Right cardiac atrium (tissue), 5 donors: ENCODE measurements around the gene CRYBA2. TPM values are rescaled to one million over a fixed set of nuclear protein-coding genes. Genes with fewer than 3 reads are reported as not detected.
A peak's percentile ranks its signal among the peaks of the same experiment; 100 is the strongest.

Experiments
- ATAC-seq, 2 donors: fragments of 200-7000 bp; cut with Tn5 transposase; one replicate each; pipeline versions ENCODE4 v1.8.0 to v1.9.1; 2020; ENCODE audit warnings: moderate library complexity in 2 of 2, mild to moderate bottlenecking in 1 of 2
- DNase-seq, 3 donors: peaks; one replicate each; pipeline ENCODE4 v3.0.0-alpha.2; 2020
- H3K27ac ChIP-seq: one replicate; pipeline ENCODE4 v1.5.1; 2013; ENCODE audit warnings: mild to moderate bottlenecking, low read length, control low read depth, moderate library complexity
- H3K27me3 ChIP-seq: one replicate; pipeline ENCODE4 v1.6.1; 2013; ENCODE audit not compliant: control insufficient read depth, insufficient read depth
- H3K4me1 ChIP-seq: one replicate; pipeline ENCODE4 v1.6.1; 2013; ENCODE audit warnings: low read length; ENCODE audit not compliant: control insufficient read depth, insufficient read depth
- H3K4me3 ChIP-seq: one replicate; pipeline ENCODE4 v1.5.1; 2013; ENCODE audit warnings: low read length, control low read depth
- H3K9me3 ChIP-seq: one replicate; pipeline ENCODE4 v1.6.1; 2013; ENCODE audit warnings: low read length; ENCODE audit not compliant: control insufficient read depth
- WGBS: extraction: QIAGEN DNeasy Blood & Tissue Kit; methylation state at CpG from one replicate; pipeline ENCODE4 v1.1.7; 2013; 5-methylcytosine and 5-hydroxymethylcytosine counted together
- intact Hi-C, 4 donors: fragments of 100-400 bp; cut with DNase I; formaldehyde crosslinking; loops; one replicate each; pipeline versions ENCODE4 v1.11.0 to v1.14.0; 2022 to 2023
- long read RNA-seq, 4 donors: library from polyadenylated mRNA; unstranded; transcript quantifications; one replicate each; pipeline ENCODE4 v2.0.0, GENCODE V29; 2020 to 2021
- polyA plus RNA-seq: library from polyadenylated mRNA; stranded (reverse); fragments of 200-250 nt; gene quantifications from one replicate; pipeline ENCODE4 v1.2.3, GENCODE V29; 2013
- total RNA-seq, 4 donors: library from RNA; stranded (reverse); fragmentation: NEBNext Ultra II Directional; extraction: Animal tissue kit (Norgen Biotek cat#: 25700); gene quantifications; one replicate each; pipeline ENCODE4 v1.2.1, GENCODE V29; 2021
- donor health status: healthy with polysubstance abuse.
- donor health status: DM: no; HTN: yes; CAD: no.
- donor health status: DM: no; HTN: no; CAD: no.
- donor health status: DM: no; HTN: yes; CAD: no; lungs with severe emphysema.
- donor health status: DM: yes; HTN: yes; CAD: no.

The CRYBA2 gene
- not detected for total RNA-seq
- polyA plus RNA-seq = not detected
- long read RNA-seq, donor 1 = 0 reads
- long read RNA-seq, donor 2 = 0 reads
- long read RNA-seq, donor 3 = 0 reads
- long read RNA-seq, donor 4 = 0 reads

GRCh38 chr2:218993345-218994315, at the start of gene CRYBA2:
Gene CRYBA2, minus strand, starts transcription at chr2:218993422. Its CDS starts 246 bp downstream, at chr2:218993176.
- intact Hi-C loops = no loop called here
- ATAC-seq (peak; percentile 10 to 22), DNase-seq (no peak)
- no peak within 1 kb of the TSS for H3K27ac ChIP-seq
- H3K4me3 ChIP-seq = peak within 1 kb of the TSS; percentile 43
- 1% methylated on average over 88 of the region's 88 CpGs for WGBS
- H3K27me3 ChIP-seq = no peaks in the 10 kb centered on the region
- H3K4me1 ChIP-seq = no peaks in the 10 kb centered on the region
- H3K9me3 ChIP-seq = no peaks in the 10 kb centered on the region

GRCh38 chr2:219042750-219043149, 49.5 kb upstream of the CRYBA2 start:
- Histone ChIP-seq H3K4me1 (peaks cover 2% of the 10 kb centered on the region), H3K4me3 (no peak overlapping the region), H3K27ac (no peak overlapping the region), H3K27me3 (no peaks in the 10 kb centered on the region), H3K9me3 (no peaks in the 10 kb centered on the region)
- intact Hi-C loops = no loop called here
- 74% methylated on average over 2 of the region's 2 CpGs for WGBS
- DNase-seq = no peak
- no peak for ATAC-seq

- WGBS = 74% methylated on average over 4 of the region's 4 CpGs
- Histone ChIP-seq H3K4me3 (no peak overlapping the region), H3K9me3 (no peaks in the 10 kb centered on the region), H3K4me1 (peaks cover 2% of the 10 kb centered on the region), H3K27ac (no peak overlapping the region), H3K27me3 (no peaks in the 10 kb centered on the region)
- ATAC-seq (no peak), DNase-seq (no peak)
- intact Hi-C loops = no loop called here
These were observed 48.9 kb upstream of the CRYBA2 start for GRCh38 chr2:219042157-219042556.

GRCh38 chr2:219041252-219041651, 48.0 kb upstream of the CRYBA2 start, which contains the start of gene CFAP65:
Gene CFAP65, minus strand, starts transcription at chr2:219041516. Its CDS starts 2,468 bp downstream, at chr2:219039048.
- Histone ChIP-seq H3K27ac (no peak within 1 kb of the TSS), H3K4me3 (peak within 1 kb of the TSS; percentile 22), H3K9me3 (no peaks in the 10 kb centered on the region), H3K27me3 (no peaks in the 10 kb centered on the region), H3K4me1 (peaks cover 2% of the 10 kb centered on the region)
- intact Hi-C loops = no loop called here
- WGBS = under 1% methylated on average over 21 of the region's 21 CpGs
- DNase-seq = peak in 1 of 3 donors; percentile 66
- ATAC-seq = peak in 1 of 2 donors; percentile 80

GRCh38 chr2:219038600-219038999, 45.4 kb upstream of the CRYBA2 start:
- intact Hi-C loops = no loop called here
- DNase-seq = no peak
- no peak overlapping the region for H3K27ac ChIP-seq
- H3K27me3 ChIP-seq = no peaks in the 10 kb centered on the region
- no peak overlapping the region for H3K4me3 ChIP-seq
- WGBS = 9% methylated on average over 1 of the region's 1 CpG
- ATAC-seq = no peak
- no peaks in the 10 kb centered on the region for H3K9me3 ChIP-seq
- H3K4me1 ChIP-seq = peaks cover 2% of the 10 kb centered on the region

GRCh38 chr2:219037783-219038499, 44.7 kb upstream of the CRYBA2 start:
- WGBS = 62% methylated on average over 8 of the region's 8 CpGs
- Histone ChIP-seq H3K4me1 (peaks cover 2% of the 10 kb centered on the region), H3K4me3 (no peak overlapping the region), H3K27me3 (no peaks in the 10 kb centered on the region), H3K9me3 (no peaks in the 10 kb centered on the region), H3K27ac (no peak overlapping the region)
- intact Hi-C loops = no loop called here
- no peak for DNase-seq
- ATAC-seq = peak in 1 of 2 donors; percentile 36

GRCh38 chr2:219035942-219036341, 42.7 kb upstream of the CRYBA2 start:
- Histone ChIP-seq H3K4me1 (no peaks in the 10 kb centered on the region), H3K27ac (no peak overlapping the region), H3K4me3 (no peak overlapping the region), H3K27me3 (no peaks in the 10 kb centered on the region), H3K9me3 (no peaks in the 10 kb centered on the region)
- no peak for DNase-seq
- no peak for ATAC-seq
- 76% methylated on average over 2 of the region's 2 CpGs for WGBS
- intact Hi-C loops = no loop called here

GRCh38 chr2:219034823-219035222, 41.6 kb upstream of the CRYBA2 start:
- intact Hi-C loops = no loop called here
- H3K27ac ChIP-seq = no peak overlapping the region
- no peaks in the 10 kb centered on the region for H3K4me1 ChIP-seq
- ATAC-seq = no peak
- no peak overlapping the region for H3K4me3 ChIP-seq
- no peaks in the 10 kb centered on the region for H3K27me3 ChIP-seq
- no peak for DNase-seq
- H3K9me3 ChIP-seq = no peaks in the 10 kb centered on the region
- WGBS = 53% methylated on average over 6 of the region's 6 CpGs

GRCh38 chr2:219032051-219032745, 39.0 kb upstream of the CRYBA2 start:
- no peak overlapping the region for H3K27ac ChIP-seq
- WGBS = 81% methylated on average over 23 of the region's 23 CpGs
- DNase-seq (no peak), ATAC-seq (no peak)
- H3K27me3 ChIP-seq = no peaks in the 10 kb centered on the region
- H3K4me3 ChIP-seq = no peak overlapping the region
- intact Hi-C loops = no loop called here
- no peaks in the 10 kb centered on the region for H3K4me1 ChIP-seq
- no peaks in the 10 kb centered on the region for H3K9me3 ChIP-seq

GRCh38 chr2:219031005-219031738, 38.0 kb upstream of the CRYBA2 start:
- intact Hi-C loops = no loop called here
- Histone ChIP-seq H3K27ac (no peak overlapping the region), H3K9me3 (no peaks in the 10 kb centered on the region), H3K4me1 (no peaks in the 10 kb centered on the region), H3K27me3 (no peaks in the 10 kb centered on the region), H3K4me3 (no peak overlapping the region)
- ATAC-seq = no peak
- 66% methylated on average over 21 of the region's 21 CpGs for WGBS
- DNase-seq = no peak
